ENCODE measurements around the gene FUT7. TPM values are rescaled to one million over a fixed set of nuclear protein-coding genes. Genes with fewer than 3 reads are reported as not detected.

FUT7 gene
- total and polyA plus RNA-seq, 2 of the 8 experiments (the other 6 are each of a cell fraction or from before 2014, with no cell fraction given): not detected

- H3K79me1 ChIP-seq (ENCODE audit: low read depth, low read length): peaks cover 2% of the 10 kb centered on the region; the same call in 1 of the 2 replicates
- peak overlapping the region in 1 of 4 experiments; percentile 64; a peak in 2 of 8 replicates for H3K4me3 ChIP-seq (ENCODE audit: extremely low read depth in 1 of 4, insufficient read depth in 2 of 4, low read depth in 3 of 4, low read length in 4 of 4)
- H3K27ac ChIP-seq (ENCODE audit: low read depth, low read length): no peak overlapping the region
- H4K8ac ChIP-seq (ENCODE audit: extremely low read depth, insufficient read depth, low read length): 0 out of 2 replicates have a peak overlapping the region, but pooled peaks have one; percentile 48
- peaks cover 0 to 27% (median 21%) of the 10 kb centered on the region in 4 experiments; a peak in 6 of 7 replicates for H3K4me1 ChIP-seq (replicated peaks in 1 of 4; ENCODE audit: control insufficient read depth in 3 of 4, insufficient read depth in 4 of 4, low read length in 3 of 4)
- H3K18ac ChIP-seq (ENCODE audit: extremely low read depth, low read length): peak overlapping the region; percentile 81
- no peaks in the 10 kb centered on the region for H3K36me3 ChIP-seq (ENCODE audit: control insufficient read depth in 2 of 4, insufficient read depth in 4 of 4, low read length in 3 of 4)
- peak overlapping the region; percentile 99; the same call in 1 of the 2 replicates for H2AK5ac ChIP-seq (ENCODE audit: low read depth, low read length)
- no peak overlapping the region for H3K9ac ChIP-seq (replicated peaks in 1 of 4; ENCODE audit: extremely low read depth in 1 of 4, low read depth in 3 of 4, low read length in 3 of 4)
- no peaks in the 10 kb centered on the region for H3K79me2 ChIP-seq (ENCODE audit: control insufficient read depth in 1 of 2, insufficient read depth in 2 of 2, low read length in 2 of 2)
- peaks cover 13% of the 10 kb centered on the region for H3K23me2 ChIP-seq (ENCODE audit: low read depth, low read length)
- H3K23ac ChIP-seq (ENCODE audit: insufficient read length): no peak overlapping the region
- DNase-seq (ENCODE audit: low read depth in 1 of 2, low spot score in 2 of 2): no peak
- peak overlapping the region; percentile 83 for H2BK120ac ChIP-seq (replicated peaks; ENCODE audit: low read depth, low read length)
- H2BK5ac ChIP-seq (ENCODE audit: low read depth, low read length): peak overlapping the region; percentile 44; the same call in 1 of the 2 replicates
- peak overlapping the region; percentile 98; the same call in 1 of the 2 replicates for H2BK12ac ChIP-seq (ENCODE audit: low read depth, low read length)
- H3K9me3 ChIP-seq (ENCODE audit: insufficient read depth in 2 of 2, low read depth in 1 of 2, low read length in 1 of 2): no peaks in the 10 kb centered on the region
- H3K56ac ChIP-seq (replicated peaks; ENCODE audit: insufficient read length, low read depth, low read length): peak overlapping the region; percentile 1
- H4K20me1 ChIP-seq (replicated peaks in 1 of 2; ENCODE audit: control insufficient read depth in 1 of 2, insufficient read depth in 2 of 2, low read length in 2 of 2): peaks cover 18 to 21% of the 10 kb centered on the region in 2 experiments
- H4K91ac ChIP-seq (replicated peaks; ENCODE audit: insufficient read length, low read length): peak overlapping the region; percentile 71
- peak overlapping the region; percentile 68 to 73 for H3K4me2 ChIP-seq (ENCODE audit: insufficient read depth in 1 of 2, low read depth in 2 of 2, low read length in 2 of 2)
- peak overlapping the region; percentile 29 for H4K5ac ChIP-seq (ENCODE audit: insufficient read length, low read depth, low read length)
- CTCF ChIA-PET (ENCODE audit: partially characterized antibody): interaction anchor here (0.8 to 13.5 kb wide), 10 partner anchors 9 to 156 kb away, joined by 3 to 291 read pairs (median 36); partner anchors contain the start of genes ABCA2, ENTPD2, FUT7 and MAN1B1
- 0 out of 2 replicates have a peak overlapping the region, but pooled peaks have one; percentile 3 for H2AFZ ChIP-seq (ENCODE audit: low read length)
- whole genome bisulfite sequencing, 2 experiments (ENCODE audit: extremely low coverage in 1 of 2, insufficient coverage in 1 of 2, insufficient read length in 1 of 2, insufficient replicate concordance in 2 of 2, low coverage in 1 of 2, low lambda C conversion rate in 2 of 2, missing lambda C conversion rate in 1 of 2): 80% methylated on average over 2 of the region's 2 CpGs; no CpG with 5 or more reads in 1 of the 2 experiments
- FAIRE-seq: no peak
- POLR2A ChIA-PET (ENCODE audit: partially characterized antibody): interaction anchor here (0.9 to 2.0 kb wide), 6 partner anchors 15 to 171 kb away, joined by 3 to 6 read pairs (median 4); partner anchors contain the start of gene MAN1B1
- H2BK20ac ChIP-seq (ENCODE audit: low read length): peak overlapping the region; percentile 90
- peak overlapping the region; percentile 98 for H2BK15ac ChIP-seq (ENCODE audit: low read length)
- H3K27me3 ChIP-seq (replicated peaks in 1 of 4; ENCODE audit: control insufficient read depth in 3 of 4, extremely low read depth in 1 of 4, insufficient read depth in 3 of 4, low read length in 3 of 4): peaks cover 2 to 21% (median 8%) of the 10 kb centered on the region in 4 experiments; a peak in 6 of 7 replicates
- no peak overlapping the region for H3K14ac ChIP-seq (ENCODE audit: insufficient read length)
- H3K4ac ChIP-seq (replicated peaks; ENCODE audit: insufficient read length, low read depth, low read length): peak overlapping the region; percentile 24
- TF ChIP-seq SAP30 (IDR thresholded peaks at IDR 0.05; ENCODE audit: insufficient read depth, insufficient replicate concordance, low read length) (no peak), USF2 (IDR thresholded peaks at IDR 0.05; ENCODE audit: low read length) (no peak), KDM5A (IDR thresholded peaks at IDR 0.05; ENCODE audit: low read length) (no peak), SP2 (IDR thresholded peaks at IDR 0.05; ENCODE audit: low read length) (no peak), CTBP2 (IDR thresholded peaks at IDR 0.05; ENCODE audit: borderline replicate concordance, insufficient read depth, insufficient read length, low read length) (no peak), CTCF (IDR thresholded peaks at IDR 0.05; ENCODE audit: control extremely low read depth in 1 of 3, insufficient read depth in 1 of 3, low read depth in 1 of 3, low read length in 3 of 3) (no peak), SIN3A (conservative IDR thresholded peaks at IDR 0.05 in 1 of 2, IDR thresholded peaks at IDR 0.05 in 1 of 2; ENCODE audit: low read depth in 1 of 2, low read length in 2 of 2) (no peak), POLR2A (IDR thresholded peaks at IDR 0.05; ENCODE audit: control extremely low read depth in 1 of 2, low read depth in 2 of 2, low read length in 2 of 2) (no peak)
These were observed 39.4 kb upstream of the FUT7 start for GRCh38 chr9:137071282-137071681.
